ENCODE data around the gene KIAA1549.

The KIAA1549 gene

GRCh38 chr7:138957217-138957616, 24.0 kb downstream of the KIAA1549 start:
- TF ChIP-seq, protein P1, sequence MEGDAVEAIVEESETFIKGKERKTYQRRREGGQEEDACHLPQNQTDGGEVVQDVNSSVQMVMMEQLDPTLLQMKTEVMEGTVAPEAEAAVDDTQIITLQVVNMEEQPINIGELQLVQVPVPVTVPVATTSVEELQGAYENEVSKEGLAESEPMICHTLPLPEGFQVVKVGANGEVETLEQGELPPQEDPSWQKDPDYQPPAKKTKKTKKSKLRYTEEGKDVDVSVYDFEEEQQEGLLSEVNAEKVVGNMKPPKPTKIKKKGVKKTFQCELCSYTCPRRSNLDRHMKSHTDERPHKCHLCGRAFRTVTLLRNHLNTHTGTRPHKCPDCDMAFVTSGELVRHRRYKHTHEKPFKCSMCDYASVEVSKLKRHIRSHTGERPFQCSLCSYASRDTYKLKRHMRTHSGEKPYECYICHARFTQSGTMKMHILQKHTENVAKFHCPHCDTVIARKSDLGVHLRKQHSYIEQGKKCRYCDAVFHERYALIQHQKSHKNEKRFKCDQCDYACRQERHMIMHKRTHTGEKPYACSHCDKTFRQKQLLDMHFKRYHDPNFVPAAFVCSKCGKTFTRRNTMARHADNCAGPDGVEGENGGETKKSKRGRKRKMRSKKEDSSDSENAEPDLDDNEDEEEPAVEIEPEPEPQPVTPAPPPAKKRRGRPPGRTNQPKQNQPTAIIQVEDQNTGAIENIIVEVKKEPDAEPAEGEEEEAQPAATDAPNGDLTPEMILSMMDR (IDR thresholded peaks at IDR 0.05; ENCODE audit: borderline replicate concordance, control extremely low read depth, extremely low read depth, insufficient read depth, missing control alignments) = no peak
- in situ Hi-C loops (cut with MboI; ENCODE audit: low sequenced_read_pairs, unreplicated experiment) = no loop called here
- no peak for DNase-seq (ENCODE audit: low spot score)

DNA sequence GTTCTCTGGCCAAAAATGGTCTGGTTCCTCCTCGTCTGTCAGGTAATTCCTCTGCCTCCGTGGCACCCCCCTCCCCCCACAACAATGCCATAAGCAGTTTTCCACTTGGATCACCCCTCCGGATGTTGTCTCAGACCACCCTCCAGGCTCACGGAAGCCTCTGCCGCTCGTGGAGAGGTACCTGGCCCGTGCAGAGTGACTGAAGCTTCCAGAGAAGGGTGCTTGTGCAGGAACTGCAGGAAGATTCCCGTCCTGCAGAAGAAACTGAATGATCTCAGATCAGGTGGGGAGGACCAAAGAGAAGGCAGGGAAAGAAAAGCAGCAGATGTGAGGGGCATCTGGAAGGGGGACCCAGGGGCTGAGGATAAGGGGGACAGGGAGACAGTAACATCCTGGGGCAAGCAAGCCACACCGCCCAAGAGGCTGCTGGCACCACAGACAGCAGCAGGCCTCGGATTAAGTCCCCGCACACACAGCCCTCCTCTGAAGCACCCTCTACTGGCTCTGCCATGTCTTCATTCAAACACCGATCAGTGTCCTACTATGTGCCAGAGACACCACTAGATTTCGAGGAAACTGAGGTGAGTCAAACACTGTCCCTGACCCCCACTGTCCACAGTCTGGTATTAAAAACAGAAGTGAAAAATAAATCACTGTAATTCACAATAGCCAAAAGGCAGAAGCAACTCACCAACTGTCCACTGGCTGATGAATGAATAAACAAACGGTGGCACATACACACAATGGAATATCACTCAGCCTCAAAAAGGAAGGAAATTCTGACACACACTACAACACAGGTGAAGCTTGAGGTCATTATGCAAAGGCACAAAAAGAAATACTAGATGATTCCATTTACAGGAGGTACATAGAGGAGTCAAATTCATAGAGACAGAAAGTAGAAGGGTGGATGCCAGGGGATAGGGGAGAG, 26.4 kb downstream of the KIAA1549 start:
- TF ChIP-seq, protein P1 (IDR thresholded peaks at IDR 0.05; ENCODE audit: borderline replicate concordance, control extremely low read depth, extremely low read depth, insufficient read depth, missing control alignments) = no peak
- DNase-seq (ENCODE audit: low spot score) = no peak
- in situ Hi-C loops (cut with MboI; ENCODE audit: low sequenced_read_pairs, unreplicated experiment) = no loop called here

DNA sequence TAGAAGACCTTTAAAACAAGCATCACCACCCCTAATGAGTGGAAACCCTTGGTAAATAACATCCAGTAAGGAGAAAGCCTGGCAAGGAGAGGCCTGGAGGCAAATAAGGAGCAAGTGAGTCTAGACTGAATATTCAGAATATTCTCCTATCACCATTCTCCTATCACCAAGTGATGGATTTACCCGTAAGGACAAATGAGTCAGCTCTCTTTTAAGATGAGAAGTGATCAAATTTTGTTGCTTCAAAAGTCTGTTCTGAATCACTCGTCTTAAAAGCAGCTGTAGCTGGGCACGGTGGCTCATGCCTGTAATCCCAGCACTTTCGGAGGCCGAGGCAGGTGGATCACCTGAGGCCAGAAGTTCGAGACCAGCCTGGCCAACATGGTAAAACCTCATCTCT, 28.4 kb downstream of the KIAA1549 start:
- in situ Hi-C loops (cut with MboI; ENCODE audit: low sequenced_read_pairs, unreplicated experiment) = no loop called here
- TF ChIP-seq, protein P1 (IDR thresholded peaks at IDR 0.05; ENCODE audit: borderline replicate concordance, control extremely low read depth, extremely low read depth, insufficient read depth, missing control alignments) = no peak

DNA sequence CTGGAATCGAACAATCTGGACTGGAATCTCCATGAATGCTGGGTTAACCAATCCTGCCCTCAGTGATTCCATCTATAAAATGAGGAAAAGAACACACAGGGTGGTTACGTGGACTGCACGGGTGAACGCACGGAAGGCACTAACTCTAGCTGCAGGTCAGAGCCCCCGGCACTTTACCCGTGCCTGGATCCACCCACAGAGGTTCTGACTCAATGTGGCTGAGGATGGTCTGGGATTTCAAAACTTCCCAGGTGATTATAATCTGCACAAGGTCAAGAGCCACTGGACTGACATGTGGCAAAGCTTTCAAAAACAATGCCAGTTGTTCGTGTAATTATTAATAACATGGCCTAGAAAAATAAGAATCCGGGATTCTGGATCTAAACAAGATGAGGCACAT, 29.2 kb downstream of the KIAA1549 start:
- TF ChIP-seq, protein P1 (IDR thresholded peaks at IDR 0.05; ENCODE audit: borderline replicate concordance, control extremely low read depth, extremely low read depth, insufficient read depth, missing control alignments) = no peak
- in situ Hi-C loops (cut with MboI; ENCODE audit: low sequenced_read_pairs, unreplicated experiment) = no loop called here
- DNase-seq (ENCODE audit: low spot score) = no peak

More for the DNA sequence above, 28.4 kb downstream of the KIAA1549 start:
- no peak for DNase-seq (ENCODE audit: low spot score)

DNA sequence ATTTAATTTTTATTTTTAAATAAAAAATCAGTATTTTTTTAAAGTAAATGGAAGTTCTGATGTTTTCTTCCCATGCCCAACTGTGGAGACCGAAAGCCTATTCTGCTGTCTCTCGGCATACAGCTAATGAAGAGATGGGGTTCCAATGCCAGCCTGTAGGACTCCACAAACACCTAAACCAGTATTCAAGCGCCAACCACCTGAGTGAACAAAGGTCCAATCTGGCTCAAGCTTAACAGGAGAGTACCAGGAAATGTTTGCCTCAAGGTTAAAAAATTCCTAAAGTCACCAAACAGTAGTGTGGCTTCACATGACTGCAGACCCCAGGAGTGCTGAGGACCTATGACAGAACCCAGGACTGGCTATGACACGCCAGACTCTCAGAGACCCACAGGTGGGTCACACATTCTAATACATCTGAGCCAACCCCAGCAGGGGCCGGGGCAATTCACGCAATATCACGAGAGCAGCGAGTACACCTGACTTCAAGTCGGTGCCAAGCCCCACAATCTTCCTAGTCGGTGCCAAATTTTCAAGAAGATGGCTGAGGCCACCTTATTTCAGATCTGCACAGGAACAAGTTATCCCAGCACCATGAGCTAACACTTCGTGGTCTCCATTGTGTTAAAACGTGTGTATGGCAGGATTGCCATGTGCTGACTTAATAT, 31.6 kb downstream of the KIAA1549 start:
- TF ChIP-seq, protein P1 (IDR thresholded peaks at IDR 0.05; ENCODE audit: borderline replicate concordance, control extremely low read depth, extremely low read depth, insufficient read depth, missing control alignments) = no peak
- in situ Hi-C loops (cut with MboI; ENCODE audit: low sequenced_read_pairs, unreplicated experiment) = no loop called here
- no peak for DNase-seq (ENCODE audit: low spot score)

DNA sequence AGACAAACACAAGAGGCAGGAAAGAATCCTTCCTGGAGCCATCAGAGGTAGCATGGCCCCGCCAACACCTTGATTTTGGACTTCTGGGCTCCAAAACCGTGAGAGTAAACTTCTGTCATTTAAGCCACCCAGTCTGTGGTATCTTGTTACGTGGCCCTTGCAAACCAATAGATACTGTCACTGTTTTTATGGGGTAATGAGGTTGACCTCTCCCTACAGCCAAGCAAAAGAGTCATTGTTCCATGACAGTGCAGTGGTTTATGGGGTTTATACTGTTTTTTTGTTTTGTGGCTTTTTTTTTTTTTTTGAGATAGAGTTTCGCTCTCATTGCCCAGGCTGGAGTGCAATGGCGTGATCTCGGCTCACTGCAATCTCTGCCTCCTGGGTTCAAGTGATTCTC, 32.8 kb downstream of the KIAA1549 start:
- DNase-seq (ENCODE audit: low spot score) = no peak
- in situ Hi-C loops (cut with MboI; ENCODE audit: low sequenced_read_pairs, unreplicated experiment) = no loop called here
- TF ChIP-seq, protein P1 (IDR thresholded peaks at IDR 0.05; ENCODE audit: borderline replicate concordance, control extremely low read depth, extremely low read depth, insufficient read depth, missing control alignments) = no peak
